Immature natural killer cell (primary cell): ENCODE results near the gene PKD1L1. TPM values are rescaled to one million over a fixed set of nuclear protein-coding genes. Genes with fewer than 3 reads are reported as not detected.
A peak's percentile ranks its signal among the peaks of the same experiment; 100 is the strongest.

ENCODE experiments used
- DNase-seq, 3 donors: peaks; one replicate each; pipeline ENCODE4 v3.0.0; 2022; ENCODE audit warnings: mixed read lengths in 1 of 3
- H3K27ac Mint-ChIP-seq, 6 donors: one replicate each; pipeline ENCODE4 v1.8.0; 2020; ENCODE audit warnings: mixed read lengths in 6 of 6, mild to moderate bottlenecking in 5 of 6, inconsistent platforms in 4 of 6, moderate library complexity in 3 of 6
- H3K27me3 Mint-ChIP-seq, 3 donors: one replicate each; pipeline ENCODE4 v1.8.0; 2020 to 2021; ENCODE audit warnings: low read depth in 3 of 3, mild to moderate bottlenecking in 3 of 3, mixed read lengths in 3 of 3, moderate library complexity in 3 of 3, inconsistent platforms in 1 of 3
- H3K36me3 Mint-ChIP-seq, 3 donors: one replicate each; pipeline ENCODE4 v1.8.0; 2020; ENCODE audit warnings: mixed read lengths in 3 of 3, inconsistent platforms in 2 of 3, mild to moderate bottlenecking in 2 of 3
- H3K4me1 Mint-ChIP-seq, 2 donors: one replicate each; pipeline ENCODE4 v1.8.0; 2020; ENCODE audit warnings: inconsistent platforms in 2 of 2, mild to moderate bottlenecking in 2 of 2, mixed read lengths in 2 of 2, moderate library complexity in 1 of 2
- H3K4me3 Mint-ChIP-seq, 5 donors: one replicate each; pipeline ENCODE4 v1.8.0; 2020; ENCODE audit warnings: mild to moderate bottlenecking in 5 of 5, mixed read lengths in 5 of 5, inconsistent platforms in 3 of 5, moderate library complexity in 3 of 5
- H3K9me3 Mint-ChIP-seq, 6 donors: one replicate each; pipeline ENCODE4 v1.8.0; 2020; ENCODE audit warnings: mild to moderate bottlenecking in 6 of 6, mixed read lengths in 6 of 6, inconsistent platforms in 4 of 6, moderate library complexity in 3 of 6
- polyA plus RNA-seq, 3 donors: library from polyadenylated mRNA; unstranded; fragments of 300-500 nt; fragmentation: Illumina TruSeq; gene quantifications; one replicate each; pipeline ENCODE4 v1.2.3, GENCODE V29; 2021

PKD1L1 gene
- polyA plus RNA-seq, 3 donors from 2014 or later: 0.03 TPM; not detected in 2

- no peak overlapping the region for H3K4me3 Mint-ChIP-seq
- H3K27ac Mint-ChIP-seq: no peak overlapping the region
- H3K9me3 Mint-ChIP-seq: no peaks in the 10 kb centered on the region
- H3K27me3 Mint-ChIP-seq: peaks cover 0 to 13% (median 6%) of the 10 kb centered on the region in 3 donors
- peaks cover 0 to 14% of the 10 kb centered on the region in 2 donors for H3K4me1 Mint-ChIP-seq
- H3K36me3 Mint-ChIP-seq: no peaks in the 10 kb centered on the region
- no peak for DNase-seq
Observed at GRCh38 chr7:47739891-47740290, 208.4 kb downstream of the PKD1L1 start.

DNA sequence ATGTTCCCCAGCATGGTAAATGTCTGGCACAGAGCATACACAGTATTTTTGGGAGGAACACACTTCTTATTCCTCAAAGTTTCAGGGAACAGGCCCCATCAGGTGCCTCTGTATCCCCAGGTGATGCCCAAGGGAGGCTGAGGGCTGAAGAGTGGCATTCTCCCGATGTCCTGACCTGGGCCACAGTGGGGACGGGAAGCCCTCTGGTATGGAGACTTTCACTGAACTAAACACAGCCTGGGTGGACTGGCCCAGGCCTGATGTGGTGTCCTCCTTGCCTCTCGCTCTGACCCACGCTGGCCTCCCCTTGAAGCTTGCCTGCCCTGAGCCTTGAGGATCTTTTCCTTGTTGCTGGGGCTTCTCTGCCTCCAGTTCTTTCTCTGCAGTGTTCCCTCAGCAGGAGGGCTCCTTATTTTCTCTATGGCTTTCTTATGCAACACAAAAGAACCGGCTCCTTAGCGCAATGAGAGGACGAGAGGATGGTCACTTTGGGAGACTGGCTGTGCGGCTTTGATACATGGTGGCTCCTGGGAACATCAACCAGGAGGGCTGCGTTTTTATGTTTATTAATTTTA is 208.9 kb downstream of the PKD1L1 start:
- H3K36me3 Mint-ChIP-seq: no peaks in the 10 kb centered on the region
- H3K27me3 Mint-ChIP-seq: peaks cover 0 to 15% (median 5%) of the 10 kb centered on the region in 3 donors
- no peak overlapping the region for H3K4me3 Mint-ChIP-seq
- H3K4me1 Mint-ChIP-seq: peaks cover 0 to 14% of the 10 kb centered on the region in 2 donors
- no peak for DNase-seq
- H3K27ac Mint-ChIP-seq: peak overlapping the region in 1 of 6 donors; percentile 6
- H3K9me3 Mint-ChIP-seq: no peaks in the 10 kb centered on the region

DNA sequence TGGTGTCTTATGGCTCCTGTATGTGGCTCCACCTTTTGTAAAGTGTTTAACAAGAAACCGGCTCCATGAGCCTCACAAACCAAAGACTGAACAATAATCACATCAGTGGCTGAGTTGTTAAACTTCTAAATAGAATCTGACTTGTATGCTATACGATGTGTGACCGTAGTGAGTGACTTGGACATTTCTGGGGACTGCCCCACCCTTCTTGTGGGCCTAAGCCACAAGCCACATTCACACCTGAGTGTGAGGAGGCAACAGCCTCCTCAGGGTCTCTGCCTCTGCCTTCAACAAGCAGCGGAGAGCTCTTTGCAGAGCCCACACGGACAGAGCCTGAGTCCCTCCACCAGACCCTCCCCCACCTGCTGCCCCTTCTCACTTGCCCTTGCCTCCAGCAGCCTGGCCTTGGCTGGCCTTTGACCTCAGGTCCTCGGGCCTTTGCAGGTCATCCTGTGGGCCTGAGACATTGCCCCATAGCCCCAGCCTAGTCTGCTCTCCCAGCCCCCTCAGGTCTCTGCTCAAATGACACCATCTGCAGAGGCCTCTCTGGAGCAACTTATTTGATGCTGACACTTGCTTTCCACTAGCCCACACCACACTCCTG is 209.6 kb downstream of the PKD1L1 start:
- H3K4me3 Mint-ChIP-seq: peak overlapping the region in 1 of 5 donors; percentile 27
- peaks cover 0 to 14% of the 10 kb centered on the region in 2 donors for H3K4me1 Mint-ChIP-seq
- no peaks in the 10 kb centered on the region for H3K9me3 Mint-ChIP-seq
- H3K36me3 Mint-ChIP-seq: no peaks in the 10 kb centered on the region
- H3K27me3 Mint-ChIP-seq: peaks cover 0 to 22% (median 3%) of the 10 kb centered on the region in 3 donors
- peak overlapping the region in 1 of 6 donors; percentile 6 for H3K27ac Mint-ChIP-seq
- peak; percentile 5 to 24 (median 7) for DNase-seq

DNA sequence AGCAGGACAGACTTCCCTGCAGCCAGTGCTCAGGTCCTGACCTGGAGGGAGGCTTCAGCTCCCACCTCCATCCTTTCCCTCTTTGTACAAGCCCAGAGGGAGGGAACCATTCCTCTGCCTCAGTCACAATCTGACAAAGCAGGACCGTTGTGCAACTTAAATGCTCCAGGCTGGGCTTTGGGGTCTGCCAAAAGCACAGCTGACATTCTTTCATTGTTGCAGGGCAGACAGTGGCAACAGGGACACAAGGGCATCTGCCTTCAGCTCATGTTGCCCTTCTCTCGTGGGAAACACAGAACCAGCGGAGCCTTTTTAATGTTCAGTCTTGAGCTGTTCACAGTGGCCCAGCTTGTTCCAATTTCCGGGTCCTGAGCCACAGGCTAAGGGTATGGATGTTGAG is 210.7 kb downstream of the PKD1L1 start:
- Mint-ChIP-seq H3K9me3 (no peaks in the 10 kb centered on the region), H3K4me3 (no peak overlapping the region), H3K4me1 (peaks cover 0 to 14% of the 10 kb centered on the region in 2 donors), H3K36me3 (no peaks in the 10 kb centered on the region), H3K27me3 (peaks cover 0 to 26% (median 4%) of the 10 kb centered on the region in 3 donors), H3K27ac (no peak overlapping the region)
- DNase-seq: no peak

GRCh38 chr7:47735431-47736345 is 212.6 kb downstream of the PKD1L1 start:
- Mint-ChIP-seq H3K9me3 (no peaks in the 10 kb centered on the region), H3K27me3 (peaks cover 0 to 26% (median 2%) of the 10 kb centered on the region in 3 donors), H3K36me3 (no peaks in the 10 kb centered on the region), H3K27ac (no peak overlapping the region), H3K4me3 (no peak overlapping the region), H3K4me1 (peaks cover 0 to 14% of the 10 kb centered on the region in 2 donors)
- no peak for DNase-seq

- peaks cover 0 to 28% (median 2%) of the 10 kb centered on the region in 3 donors for H3K27me3 Mint-ChIP-seq
- no peak overlapping the region for H3K27ac Mint-ChIP-seq
- DNase-seq: no peak
- H3K4me3 Mint-ChIP-seq: no peak overlapping the region
- H3K4me1 Mint-ChIP-seq: peaks cover 0 to 14% of the 10 kb centered on the region in 2 donors
- no peaks in the 10 kb centered on the region for H3K36me3 Mint-ChIP-seq
- no peaks in the 10 kb centered on the region for H3K9me3 Mint-ChIP-seq
Observed at GRCh38 chr7:47734949-47735291, 213.3 kb downstream of the PKD1L1 start.

DNA sequence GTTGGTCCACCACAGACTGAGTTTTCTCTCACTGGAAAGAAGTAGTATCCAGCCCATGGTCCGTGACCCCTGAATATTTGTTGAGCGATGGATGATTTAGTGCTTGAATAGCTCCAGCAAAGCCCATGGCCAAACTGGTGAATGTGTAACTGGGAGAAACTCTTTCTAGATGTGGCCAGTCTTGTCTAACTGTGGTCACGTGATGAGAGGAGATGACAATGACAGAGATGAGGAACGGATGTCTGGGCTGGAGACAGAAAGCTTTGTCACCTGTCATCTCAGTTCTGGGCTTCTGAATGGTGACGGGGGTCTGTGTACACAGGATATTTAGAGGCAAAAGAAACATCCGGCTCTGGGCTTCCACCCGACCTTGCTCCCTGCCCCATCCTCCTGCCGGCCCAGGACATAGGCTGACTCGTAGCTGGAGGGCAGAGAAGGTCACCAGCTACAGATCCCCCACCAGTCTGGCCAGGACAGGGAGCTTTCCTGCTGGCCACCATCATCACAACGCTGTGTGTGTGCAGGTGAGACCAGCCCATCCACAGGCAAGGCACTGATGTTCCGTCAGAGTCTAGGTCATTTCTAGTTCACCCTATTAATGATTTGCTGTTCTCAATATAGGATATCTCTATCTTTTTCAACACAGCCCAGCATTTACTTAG is 213.8 kb downstream of the PKD1L1 start:
- Mint-ChIP-seq H3K4me3 (no peak overlapping the region), H3K36me3 (no peaks in the 10 kb centered on the region), H3K27me3 (peaks cover 0 to 28% (median 2%) of the 10 kb centered on the region in 3 donors), H3K9me3 (no peaks in the 10 kb centered on the region), H3K27ac (no peak overlapping the region), H3K4me1 (peaks cover 0 to 14% of the 10 kb centered on the region in 2 donors)
- no peak for DNase-seq

DNA sequence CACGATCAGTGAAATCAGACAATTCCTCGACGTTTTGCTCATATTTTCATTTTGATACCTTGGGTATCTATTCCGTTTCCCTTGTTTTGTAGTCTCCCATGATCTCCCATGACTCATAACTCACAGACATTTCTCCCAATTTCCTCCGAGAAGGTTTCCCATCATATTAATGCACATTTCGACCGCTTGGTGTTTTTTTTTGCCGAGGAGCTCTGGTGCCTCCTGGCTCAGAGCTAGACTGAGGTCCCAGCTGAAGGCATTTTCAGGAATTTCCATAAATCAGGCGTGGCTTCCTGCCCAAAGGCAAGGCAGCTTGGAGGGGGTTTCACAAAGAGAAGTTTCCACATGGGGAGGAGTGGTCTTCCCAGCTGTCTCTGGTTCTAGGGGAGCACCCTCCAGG is 218.1 kb downstream of the PKD1L1 start:
- no peaks in the 10 kb centered on the region for H3K9me3 Mint-ChIP-seq
- H3K27me3 Mint-ChIP-seq: peaks cover 1 to 18% (median 2%) of the 10 kb centered on the region in 3 donors
- no peaks in the 10 kb centered on the region for H3K4me1 Mint-ChIP-seq
- H3K27ac Mint-ChIP-seq: no peak overlapping the region
- H3K4me3 Mint-ChIP-seq: no peak overlapping the region
- DNase-seq: no peak
- H3K36me3 Mint-ChIP-seq: no peaks in the 10 kb centered on the region

GRCh38 chr7:47726047-47726726 is 222.1 kb downstream of the PKD1L1 start:
- no peak overlapping the region for H3K4me3 Mint-ChIP-seq
- no peaks in the 10 kb centered on the region for H3K36me3 Mint-ChIP-seq
- no peaks in the 10 kb centered on the region for H3K9me3 Mint-ChIP-seq
- no peak for DNase-seq
- no peaks in the 10 kb centered on the region for H3K4me1 Mint-ChIP-seq
- no peak overlapping the region for H3K27ac Mint-ChIP-seq
- H3K27me3 Mint-ChIP-seq: peaks cover 1 to 2% (median 2%) of the 10 kb centered on the region in 3 donors

DNA sequence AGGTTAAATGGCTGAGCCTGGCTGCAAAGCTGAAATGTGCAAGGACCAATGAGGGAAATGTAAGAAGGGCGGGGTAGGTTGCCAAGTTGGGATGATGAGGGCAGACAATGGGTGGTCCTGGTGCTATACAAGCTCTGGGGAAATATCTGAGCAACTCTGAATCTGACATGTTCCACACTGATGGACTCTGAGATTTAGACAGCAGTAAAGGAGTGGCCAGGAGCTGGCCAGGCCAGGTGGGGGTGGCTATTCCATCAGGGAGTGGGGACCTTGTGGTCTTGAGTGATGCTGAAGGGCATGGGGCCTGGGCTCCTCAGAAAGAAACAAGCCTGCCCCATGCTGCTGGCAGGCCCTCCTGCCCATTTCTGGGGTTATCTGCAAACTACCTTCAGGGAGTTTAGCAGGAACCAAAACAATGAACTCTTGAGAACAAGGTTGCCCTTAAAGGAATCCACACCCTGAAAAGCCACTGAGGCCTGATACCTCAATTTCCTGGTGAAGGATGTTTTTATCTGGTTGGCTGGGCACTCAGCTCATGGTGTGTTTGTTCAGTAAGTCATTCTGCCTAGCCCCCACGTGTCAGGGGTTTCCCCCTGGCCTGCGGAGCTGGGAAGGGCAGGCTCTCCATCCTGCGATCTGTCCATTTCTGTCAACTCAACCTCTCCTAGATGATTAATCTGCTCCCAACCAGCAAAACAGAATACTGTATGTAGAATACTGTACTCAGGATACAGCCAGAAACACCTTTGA is 223.1 kb downstream of the PKD1L1 start:
- no peak for DNase-seq
- Mint-ChIP-seq H3K4me1 (no peaks in the 10 kb centered on the region), H3K36me3 (no peaks in the 10 kb centered on the region), H3K27ac (no peak overlapping the region), H3K27me3 (peaks cover 1 to 2% (median 2%) of the 10 kb centered on the region in 3 donors), H3K9me3 (no peaks in the 10 kb centered on the region), H3K4me3 (no peak overlapping the region)
